Ascending aorta (tissue), 2 donors: ENCODE measurements around the gene MAP7D1. TPM values are rescaled to one million over a fixed set of nuclear protein-coding genes. Genes with fewer than 3 reads are reported as not detected.

ENCODE experiments used
- DNase-seq, 2 donors: peaks; one replicate each; pipeline ENCODE4 v3.0.0-alpha.2; 2019; ENCODE audit warnings: low spot score in 2 of 2
- H3K27ac ChIP-seq, 2 donors: fragments of 200-600 bp; sonication (generic); one replicate each; pipeline ENCODE4 v1.5.1; 2016 to 2017; ENCODE audit warnings: mild to moderate bottlenecking in 1 of 2
- H3K27me3 ChIP-seq: fragments of 200-600 bp; sonication (generic); one replicate; pipeline ENCODE4 v1.5.1; 2017
- H3K36me3 ChIP-seq, 2 donors: fragments of 200-600 bp; sonication (generic); one replicate each; pipeline ENCODE4 v1.5.1; 2016
- H3K4me1 ChIP-seq, 2 donors: fragments of 200-600 bp; sonication (generic); one replicate each; pipeline ENCODE4 v1.5.1; 2016 to 2017; ENCODE audit warnings: mild to moderate bottlenecking in 1 of 2
- H3K4me3 ChIP-seq, 2 donors: fragments of 200-600 bp; sonication (generic); one replicate each; pipeline ENCODE4 v1.5.1; 2016 to 2017; ENCODE audit warnings: mild to moderate bottlenecking in 1 of 2
- H3K9me3 ChIP-seq, 2 donors: fragments of 200-600 bp; sonication (generic); one replicate each; pipeline ENCODE4 v1.5.1; 2016
- intact Hi-C: fragments of 100-400 bp; cut with DNase I; formaldehyde crosslinking; loops from one replicate; pipeline ENCODE4 v1.15.1; 2023
- total RNA-seq: library from RNA; depleted of rRNA; stranded (reverse); fragments of >200 nt; gene quantifications from one replicate; pipeline ENCODE4 v1.1.0, GENCODE V29; 2016
- TF ChIP-seq, protein P1 (sequence below), 3 experiments: fragments of 200-600 bp in 2 of 3; fragments of 450-650 bp in 1 of 3; sonication (generic) in 2 of 3; IDR thresholded peaks; one replicate each; pipeline ENCODE4 v1.5.1; 2016 to 2019; ENCODE audit warnings: antibody characterized with exemption in 3 of 3, mild to moderate bottlenecking in 1 of 3, moderate library complexity in 1 of 3

The MAP7D1 gene
- total RNA-seq, 1 donor from 2014 or later, result 209 TPM

DNA sequence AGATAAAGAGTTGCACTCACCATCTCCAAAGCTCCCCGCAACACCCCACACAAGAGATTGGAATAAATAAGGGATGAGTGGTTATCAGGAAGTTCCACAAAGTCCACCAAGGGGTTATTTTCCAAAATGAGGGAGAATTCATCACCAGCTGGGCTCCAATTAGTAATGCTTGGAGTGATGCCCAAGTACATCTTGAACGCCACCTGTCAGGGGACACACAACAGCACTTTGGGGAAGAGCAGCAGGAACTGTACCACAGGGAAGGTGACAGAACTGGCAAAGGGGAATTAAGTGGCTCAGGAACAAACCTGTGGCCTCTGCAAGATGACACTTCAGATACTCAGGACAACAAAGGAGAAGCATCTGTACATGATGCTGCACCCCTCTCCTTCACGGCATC, 18.2 kb upstream of the MAP7D1 start:
- intact Hi-C loops, result no loop called here
- H3K27ac ChIP-seq, result peak overlapping the region; percentile 85 to 91
- DNase-seq, result no peak
- TF ChIP-seq, protein P1, sequence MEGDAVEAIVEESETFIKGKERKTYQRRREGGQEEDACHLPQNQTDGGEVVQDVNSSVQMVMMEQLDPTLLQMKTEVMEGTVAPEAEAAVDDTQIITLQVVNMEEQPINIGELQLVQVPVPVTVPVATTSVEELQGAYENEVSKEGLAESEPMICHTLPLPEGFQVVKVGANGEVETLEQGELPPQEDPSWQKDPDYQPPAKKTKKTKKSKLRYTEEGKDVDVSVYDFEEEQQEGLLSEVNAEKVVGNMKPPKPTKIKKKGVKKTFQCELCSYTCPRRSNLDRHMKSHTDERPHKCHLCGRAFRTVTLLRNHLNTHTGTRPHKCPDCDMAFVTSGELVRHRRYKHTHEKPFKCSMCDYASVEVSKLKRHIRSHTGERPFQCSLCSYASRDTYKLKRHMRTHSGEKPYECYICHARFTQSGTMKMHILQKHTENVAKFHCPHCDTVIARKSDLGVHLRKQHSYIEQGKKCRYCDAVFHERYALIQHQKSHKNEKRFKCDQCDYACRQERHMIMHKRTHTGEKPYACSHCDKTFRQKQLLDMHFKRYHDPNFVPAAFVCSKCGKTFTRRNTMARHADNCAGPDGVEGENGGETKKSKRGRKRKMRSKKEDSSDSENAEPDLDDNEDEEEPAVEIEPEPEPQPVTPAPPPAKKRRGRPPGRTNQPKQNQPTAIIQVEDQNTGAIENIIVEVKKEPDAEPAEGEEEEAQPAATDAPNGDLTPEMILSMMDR (IDR thresholded peaks at IDR 0.05), result no peak
- peaks cover 13 to 16% of the 10 kb centered on the region in 2 donors for H3K36me3 ChIP-seq
- no peak overlapping the region for H3K4me3 ChIP-seq
- peaks cover 8 to 37% of the 10 kb centered on the region in 2 donors for H3K4me1 ChIP-seq
- H3K9me3 ChIP-seq, result no peaks in the 10 kb centered on the region
- H3K27me3 ChIP-seq, result no peaks in the 10 kb centered on the region

DNA sequence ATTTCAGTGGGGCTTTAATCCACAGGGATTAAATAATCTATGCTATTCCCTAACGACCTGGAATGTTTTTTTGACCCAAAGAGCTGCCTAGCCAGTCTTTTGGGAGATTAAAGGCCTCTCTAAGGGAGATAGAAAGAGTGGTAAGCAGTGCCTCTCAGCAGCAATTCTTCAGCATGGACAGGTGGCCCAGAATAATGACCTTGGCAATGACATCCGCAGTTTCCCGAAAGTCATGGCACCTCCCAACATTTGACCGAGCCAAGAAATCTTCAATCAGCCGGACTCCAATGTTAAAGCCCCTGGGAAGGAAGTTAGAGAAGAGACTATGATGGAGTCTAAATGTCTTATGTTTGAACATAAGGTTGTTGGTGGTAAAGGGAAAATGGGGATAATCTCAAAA, 16.4 kb upstream of the MAP7D1 start:
- Histone ChIP-seq H3K4me1 (peaks cover 8 to 33% of the 10 kb centered on the region in 2 donors), H3K9me3 (no peaks in the 10 kb centered on the region), H3K27ac (peak overlapping the region; percentile 0 to 59), H3K36me3 (peaks cover 13 to 16% of the 10 kb centered on the region in 2 donors), H3K4me3 (no peak overlapping the region), H3K27me3 (no peaks in the 10 kb centered on the region)
- intact Hi-C loops, result no loop called here
- DNase-seq, result no peak
- TF ChIP-seq, protein P1 (IDR thresholded peaks at IDR 0.05), result no peak

DNA sequence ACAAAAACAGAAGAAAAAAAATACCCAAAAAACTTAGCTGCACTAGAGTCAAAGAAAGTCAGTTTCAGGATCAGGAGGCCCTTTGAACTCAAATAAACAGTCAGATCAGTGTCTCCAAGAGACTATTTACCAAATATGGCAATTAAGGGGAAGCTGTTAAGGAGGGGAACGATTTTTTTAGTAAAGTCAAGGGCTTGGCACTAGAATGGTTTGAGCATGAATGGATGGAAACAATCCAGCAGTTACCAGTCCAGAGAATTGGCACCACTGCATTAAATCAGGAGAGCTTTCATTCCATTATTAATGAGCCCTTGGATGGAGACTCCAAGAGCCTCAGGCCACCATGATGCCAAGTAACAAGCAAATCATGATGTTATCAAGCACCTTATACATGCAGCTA, 13.8 kb upstream of the MAP7D1 start:
- Histone ChIP-seq H3K4me3 (no peak overlapping the region), H3K9me3 (no peaks in the 10 kb centered on the region), H3K27ac (peak overlapping the region; percentile 23 to 59), H3K36me3 (peaks cover 13 to 16% of the 10 kb centered on the region in 2 donors), H3K27me3 (no peaks in the 10 kb centered on the region), H3K4me1 (peaks cover 2 to 9% of the 10 kb centered on the region in 2 donors)
- intact Hi-C loops, result no loop called here
- no peak for DNase-seq
- TF ChIP-seq, protein P1 (IDR thresholded peaks at IDR 0.05), result no peak

DNA sequence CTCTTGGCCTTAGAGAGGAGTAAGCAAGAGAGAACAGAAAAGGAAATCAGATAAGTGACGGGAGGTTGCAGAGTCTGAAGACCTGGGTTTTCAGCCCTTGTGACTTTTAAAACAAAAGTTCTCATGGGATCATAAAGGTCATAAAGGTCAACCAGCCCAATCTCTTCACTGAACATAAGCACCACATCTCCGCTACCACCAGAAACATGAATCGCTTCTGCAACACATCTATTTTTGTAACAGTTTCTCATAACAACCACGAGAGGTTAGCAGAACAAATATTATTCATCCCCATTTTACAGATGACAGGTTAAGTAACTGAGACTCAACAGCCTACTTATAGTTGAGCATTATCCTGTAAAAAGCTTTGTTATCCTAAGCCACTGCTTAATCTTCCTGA, 12.5 kb upstream of the MAP7D1 start:
- Histone ChIP-seq H3K4me3 (no peak overlapping the region), H3K4me1 (peaks cover 7 to 19% of the 10 kb centered on the region in 2 donors), H3K36me3 (peaks cover 6 to 7% of the 10 kb centered on the region in 2 donors), H3K27me3 (no peaks in the 10 kb centered on the region), H3K9me3 (no peaks in the 10 kb centered on the region), H3K27ac (no peak overlapping the region)
- intact Hi-C loops, result no loop called here
- TF ChIP-seq, protein P1 (IDR thresholded peaks at IDR 0.05), result no peak
- no peak for DNase-seq

DNA sequence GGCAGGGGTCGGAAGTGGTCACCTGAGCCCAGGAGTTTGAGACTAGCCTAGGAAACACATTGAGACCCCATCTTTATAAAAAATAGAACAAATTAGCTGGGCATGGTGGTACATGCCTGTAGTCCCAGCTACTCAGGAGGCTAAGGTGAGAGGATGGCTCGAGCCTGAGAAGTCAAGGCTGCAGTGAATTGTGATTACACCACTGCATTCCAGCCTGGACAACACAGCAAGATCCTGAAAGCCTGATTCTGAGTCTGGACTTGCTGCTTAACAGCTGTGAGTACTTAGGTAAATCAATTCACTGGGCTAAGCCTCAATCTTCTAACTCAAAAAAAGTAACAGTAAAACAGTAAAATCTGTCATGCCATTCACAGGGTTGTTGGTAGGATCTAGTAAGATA, 11.5 kb upstream of the MAP7D1 start:
- H3K4me1 ChIP-seq, result peaks cover 9 to 19% of the 10 kb centered on the region in 2 donors
- H3K9me3 ChIP-seq, result no peaks in the 10 kb centered on the region
- no peak overlapping the region for H3K4me3 ChIP-seq
- TF ChIP-seq, protein P1 (IDR thresholded peaks at IDR 0.05), result no peak
- no peak overlapping the region for H3K27ac ChIP-seq
- DNase-seq, result no peak
- intact Hi-C loops, result no loop called here
- no peaks in the 10 kb centered on the region for H3K27me3 ChIP-seq
- peaks cover 1 to 2% of the 10 kb centered on the region in 2 donors for H3K36me3 ChIP-seq

DNA sequence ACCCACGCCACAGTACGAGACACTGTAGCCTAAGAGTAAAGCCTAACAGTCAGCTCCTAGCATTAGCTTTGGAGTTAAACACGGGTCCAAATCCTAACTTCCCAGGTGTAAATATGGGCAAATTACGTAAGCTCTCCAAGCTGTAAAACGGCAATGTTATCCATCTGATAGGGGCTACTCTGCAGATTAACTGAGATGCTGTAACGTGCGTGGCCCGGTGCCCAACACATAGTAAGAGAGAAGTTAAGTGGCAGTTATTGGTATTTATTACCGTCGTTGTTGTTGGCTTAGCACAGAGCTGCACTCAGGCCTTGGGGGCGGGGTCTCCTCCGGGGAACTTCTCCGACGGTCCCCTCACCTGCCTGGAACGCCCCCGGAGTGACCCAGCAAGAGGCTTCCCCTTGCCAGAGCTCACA, 7.1 kb upstream of the MAP7D1 start:
- DNase-seq, result no peak
- Histone ChIP-seq H3K9me3 (no peaks in the 10 kb centered on the region), H3K27me3 (no peaks in the 10 kb centered on the region), H3K36me3 (no peaks in the 10 kb centered on the region), H3K27ac (peak overlapping the region; percentile 93 to 98), H3K4me1 (peaks cover 26 to 36% of the 10 kb centered on the region in 2 donors), H3K4me3 (peak overlapping the region; percentile 71 to 77)
- intact Hi-C loops, result loop anchor here (1.0 kb wide), 3 partner anchors 39 to 75 kb away; partner anchors contain the start of gene THRAP3
- TF ChIP-seq, protein P1 (IDR thresholded peaks at IDR 0.05), result no peak
